Measurements from ENCODE around the gene CEP112. TPM values are rescaled to one million over a fixed set of nuclear protein-coding genes. Genes with fewer than 3 reads are reported as not detected.

The CEP112 gene
- total RNA-seq, 1 donor from 2014 or later: 20.1 TPM

- Histone ChIP-seq H3K36me3 (no peaks in the 10 kb centered on the region), H3K9me3 (no peaks in the 10 kb centered on the region), H3K4me3 (no peak overlapping the region), H3K27ac (no peak overlapping the region), H3K27me3 (no peaks in the 10 kb centered on the region), H3K4me1 (no peaks in the 10 kb centered on the region)
- TF ChIP-seq CTCF (IDR thresholded peaks at IDR 0.05): no peak
- no peak for TF ChIP-seq POLR2AphosphoS5 (IDR thresholded peaks at IDR 0.05; ENCODE audit: insufficient read depth in 1 of 2, low read depth in 1 of 2)
- no peak for TF ChIP-seq POLR2A (IDR thresholded peaks at IDR 0.05)
- DNase-seq (ENCODE audit: extremely low spot score in 2 of 2): no peak
- intact Hi-C loops (cut with DNase I): no loop called here
These were observed 28.3 kb upstream of the CEP112 start for GRCh38 chr17:66220079-66220835.

GRCh38 chr17:66215529-66215911, 23.6 kb upstream of the CEP112 start:
- intact Hi-C loops (cut with DNase I): no loop called here
- H3K27ac ChIP-seq: no peak overlapping the region
- H3K36me3 ChIP-seq: no peaks in the 10 kb centered on the region
- H3K27me3 ChIP-seq: no peaks in the 10 kb centered on the region
- DNase-seq (ENCODE audit: extremely low spot score in 2 of 2): no peak
- no peak overlapping the region for H3K4me3 ChIP-seq
- H3K4me1 ChIP-seq: no peaks in the 10 kb centered on the region
- H3K9me3 ChIP-seq: no peaks in the 10 kb centered on the region
- no peak for TF ChIP-seq POLR2A (IDR thresholded peaks at IDR 0.05)
- no peak for TF ChIP-seq CTCF (IDR thresholded peaks at IDR 0.05)
- no peak for TF ChIP-seq POLR2AphosphoS5 (IDR thresholded peaks at IDR 0.05; ENCODE audit: insufficient read depth in 1 of 2, low read depth in 1 of 2)

- H3K36me3 ChIP-seq: no peaks in the 10 kb centered on the region
- H3K9me3 ChIP-seq: no peaks in the 10 kb centered on the region
- no peaks in the 10 kb centered on the region for H3K4me1 ChIP-seq
- H3K27ac ChIP-seq: no peak overlapping the region
- intact Hi-C loops (cut with DNase I): no loop called here
- no peak for DNase-seq (ENCODE audit: extremely low spot score in 2 of 2)
- no peaks in the 10 kb centered on the region for H3K27me3 ChIP-seq
- H3K4me3 ChIP-seq: no peak overlapping the region
- TF ChIP-seq CTCF (IDR thresholded peaks at IDR 0.05): no peak
These were observed 23.1 kb upstream of the CEP112 start for GRCh38 chr17:66214884-66215528.

GRCh38 chr17:66211047-66211810, 19.3 kb upstream of the CEP112 start:
- no peak for DNase-seq (ENCODE audit: extremely low spot score in 2 of 2)
- H3K27ac ChIP-seq: no peak overlapping the region
- H3K9me3 ChIP-seq: no peaks in the 10 kb centered on the region
- intact Hi-C loops (cut with DNase I): no loop called here
- no peak overlapping the region for H3K4me3 ChIP-seq
- TF ChIP-seq POLR2A (IDR thresholded peaks at IDR 0.05): no peak
- TF ChIP-seq POLR2AphosphoS5 (IDR thresholded peaks at IDR 0.05; ENCODE audit: insufficient read depth in 1 of 2, low read depth in 1 of 2): no peak
- TF ChIP-seq CTCF (IDR thresholded peaks at IDR 0.05): no peak
- H3K36me3 ChIP-seq: no peaks in the 10 kb centered on the region
- no peaks in the 10 kb centered on the region for H3K27me3 ChIP-seq
- H3K4me1 ChIP-seq: no peaks in the 10 kb centered on the region

DNA sequence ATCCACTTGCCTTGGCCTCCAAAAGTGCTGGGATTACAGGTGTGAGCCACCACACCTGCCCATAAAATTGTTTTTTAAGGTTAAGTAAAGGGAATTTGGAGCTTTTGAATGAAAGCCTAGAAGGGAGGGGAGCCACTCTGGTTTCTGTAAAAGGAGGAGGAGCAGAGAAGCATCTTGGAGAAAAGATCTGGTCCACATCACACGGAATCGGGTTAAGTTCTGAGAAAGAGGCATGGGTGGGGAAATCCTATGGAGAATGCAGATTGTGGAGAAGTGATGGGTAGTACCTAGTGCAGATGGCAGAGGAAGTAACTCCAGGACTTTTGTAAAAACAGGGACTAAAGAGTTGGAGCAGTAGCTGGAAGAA, 18.3 kb upstream of the CEP112 start:
- no peaks in the 10 kb centered on the region for H3K4me1 ChIP-seq
- TF ChIP-seq POLR2A (IDR thresholded peaks at IDR 0.05) (no peak), POLR2AphosphoS5 (IDR thresholded peaks at IDR 0.05; ENCODE audit: insufficient read depth in 1 of 2, low read depth in 1 of 2) (no peak), CTCF (IDR thresholded peaks at IDR 0.05) (no peak)
- intact Hi-C loops (cut with DNase I): no loop called here
- no peaks in the 10 kb centered on the region for H3K9me3 ChIP-seq
- H3K27me3 ChIP-seq: no peaks in the 10 kb centered on the region
- DNase-seq (ENCODE audit: extremely low spot score in 2 of 2): no peak
- no peak overlapping the region for H3K27ac ChIP-seq
- H3K4me3 ChIP-seq: no peak overlapping the region
- H3K36me3 ChIP-seq: no peaks in the 10 kb centered on the region

Measured in vagina (tissue), 2 donors.